SJSA1 (cell line): Measurements from ENCODE around the gene MTLN. TPM values are rescaled to one million over a fixed set of nuclear protein-coding genes. Genes with fewer than 3 reads are reported as not detected.
"Not testable (repeated sequence)": the region's sequence is repeated elsewhere in the genome, so short reads cannot be mapped to it uniquely, and the experiment has no call there.

ENCODE experiments used
- DNase-seq, 2 experiments: peaks; one replicate each; pipeline ENCODE4 v3.0.0-alpha.2; 2015 to 2020; ENCODE audit warnings: low spot score in 2 of 2, low read depth in 1 of 2
- H3K27ac ChIP-seq: fragments of 250-450 bp; sonication (Bioruptor Pico); 2 replicates; pipeline ENCODE4 v1.5.1; 2020; ENCODE audit warnings: mild to moderate bottlenecking, moderate library complexity
- H3K27me3 ChIP-seq: fragments of 250-450 bp; sonication (Bioruptor Pico); replicated peaks from 2 replicates; pipeline ENCODE4 v1.5.1; 2020; ENCODE audit warnings: mild to moderate bottlenecking, moderate library complexity
- H3K36me3 ChIP-seq: fragments of 250-450 bp; sonication (Bioruptor Pico); 2 replicates; pipeline ENCODE4 v1.5.1; 2020; ENCODE audit warnings: mild to moderate bottlenecking
- H3K4me1 ChIP-seq: fragments of 250-450 bp; sonication (Bioruptor Pico); replicated peaks from 2 replicates; pipeline ENCODE4 v1.6.1; 2021; ENCODE audit warnings: mild to moderate bottlenecking
- H3K4me3 ChIP-seq: fragments of 250-450 bp; sonication (Bioruptor Pico); 2 replicates; pipeline ENCODE4 v1.5.1; 2020; ENCODE audit warnings: mild to moderate bottlenecking
- H3K9me3 ChIP-seq: fragments of 250-450 bp; sonication (Bioruptor Pico); replicated peaks from 2 replicates; pipeline ENCODE4 v1.5.1; 2020; ENCODE audit warnings: mild to moderate bottlenecking
- total RNA-seq: library from RNA; depleted of rRNA; stranded (reverse); fragments of >200 nt; shearing (Covaris generic); gene quantifications from 2 replicates; pipeline ENCODE4 v1.2.3, GENCODE V29; 2014

The MTLN gene
- total RNA-seq, 1 experiment from 2014 or later: 93.0 TPM

DNA sequence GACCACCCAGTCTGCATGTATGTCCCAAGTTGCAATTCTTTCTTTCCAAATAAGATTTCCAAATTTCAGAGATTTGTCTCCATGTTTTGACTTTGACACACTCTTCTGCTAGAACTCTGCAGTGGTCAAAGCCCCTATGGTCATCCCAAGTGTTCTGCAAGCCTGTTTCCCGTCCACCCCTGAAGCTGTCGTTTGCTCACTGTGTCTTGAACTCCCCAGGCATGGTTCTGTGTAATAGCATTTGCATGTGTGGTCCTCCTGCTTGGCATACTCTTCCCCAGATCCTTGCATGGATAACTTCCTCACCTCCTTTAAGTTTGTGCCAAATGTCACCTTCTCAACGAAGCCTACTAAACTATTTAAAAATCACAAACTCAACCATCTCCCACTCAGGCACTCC is 3.9 kb upstream of the MTLN start:
- H3K27me3 ChIP-seq: peaks cover 5% of the 10 kb centered on the region; the same call in 1 of the 2 replicates
- H3K4me3 ChIP-seq: no peak overlapping the region

DNA sequence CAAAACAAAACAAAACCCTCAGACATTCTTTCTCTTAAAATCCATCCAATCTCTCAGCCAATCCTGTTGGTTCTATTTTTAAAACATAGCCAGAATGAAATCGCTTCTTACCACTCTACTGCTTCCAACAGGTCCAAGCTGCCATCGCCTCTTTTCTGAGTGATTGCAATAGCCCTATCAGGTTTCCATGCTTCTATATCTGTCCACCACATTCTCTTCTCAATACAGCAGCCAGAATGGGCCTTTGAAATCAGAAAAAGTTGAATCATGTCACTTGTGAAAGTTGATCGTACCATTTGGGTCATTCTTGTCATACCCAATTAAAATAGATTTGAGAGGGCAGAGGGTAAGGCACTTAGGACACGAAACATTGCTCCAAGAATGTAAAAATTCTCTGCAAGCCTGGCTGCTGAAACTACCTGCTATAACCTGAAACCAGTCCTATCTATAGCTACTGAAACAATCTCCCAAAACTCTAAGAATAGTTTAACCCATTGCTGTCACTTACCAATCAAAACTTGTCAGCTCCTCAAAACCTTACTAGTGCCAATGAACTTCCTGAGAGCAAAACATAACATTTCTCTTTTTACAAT is 3.3 kb upstream of the MTLN start:
- H3K27ac ChIP-seq: no peak overlapping the region
- peaks cover 13% of the 10 kb centered on the region for H3K9me3 ChIP-seq
- H3K4me3 ChIP-seq: no peak overlapping the region
- H3K4me1 ChIP-seq: peaks cover 12% of the 10 kb centered on the region; the same call in 1 of the 2 replicates
- DNase-seq: no peak
- peaks cover 5% of the 10 kb centered on the region; the same call in 1 of the 2 replicates for H3K27me3 ChIP-seq
- peaks cover 12% of the 10 kb centered on the region for H3K36me3 ChIP-seq

More for the DNA sequence above, 3.9 kb upstream of the MTLN start:
- peaks cover 7% of the 10 kb centered on the region for H3K36me3 ChIP-seq
- no peak for DNase-seq
- peaks cover 13% of the 10 kb centered on the region for H3K9me3 ChIP-seq
- peaks cover 9% of the 10 kb centered on the region; the same call in 1 of the 2 replicates for H3K4me1 ChIP-seq
- no peak overlapping the region for H3K27ac ChIP-seq

DNA sequence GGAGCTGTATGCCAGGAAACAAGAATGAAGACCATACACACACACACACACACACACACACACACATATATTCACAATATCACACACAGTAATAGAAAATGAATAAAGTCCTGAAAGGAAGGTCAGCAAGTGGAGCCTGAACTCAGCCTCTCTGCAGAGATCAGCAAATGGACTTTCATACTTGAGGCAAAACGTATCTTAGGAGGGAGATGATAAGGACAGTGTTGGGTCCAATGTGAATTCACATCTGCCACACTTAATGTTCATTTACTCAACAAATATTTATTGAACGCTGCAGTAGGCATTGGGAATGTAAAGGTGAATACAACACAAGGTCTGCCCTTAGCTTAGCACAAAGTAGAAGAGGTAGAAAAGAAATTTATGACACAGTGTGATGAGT is 2.7 kb upstream of the MTLN start:
- H3K27me3 ChIP-seq: peaks cover 3% of the 10 kb centered on the region; the same call in 1 of the 2 replicates

DNA sequence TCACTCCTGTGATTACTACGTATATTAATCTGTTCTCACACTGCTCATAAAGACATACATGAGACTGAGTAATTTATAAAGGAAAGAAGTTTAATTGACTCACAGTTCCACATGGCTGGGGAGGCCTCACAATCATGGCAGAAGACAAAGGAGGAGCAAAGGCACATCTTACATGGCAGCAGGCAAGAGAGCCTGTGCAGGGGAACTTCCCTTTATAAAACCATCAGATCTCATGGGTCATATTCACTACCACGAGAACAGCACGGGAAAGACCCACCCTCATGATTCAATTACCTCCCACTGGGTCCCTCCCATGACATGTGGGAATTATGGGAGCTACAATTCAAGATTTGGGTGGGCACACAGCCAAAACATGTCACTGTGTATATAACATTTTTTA is 1.2 kb upstream of the MTLN start:
- not testable (repeated sequence) for H3K4me3 ChIP-seq, H3K27me3 ChIP-seq, DNase-seq, H3K27ac ChIP-seq
- peaks cover 24% of the 10 kb centered on the region for H3K36me3 ChIP-seq
- H3K9me3 ChIP-seq: peaks cover 13% of the 10 kb centered on the region
- H3K4me1 ChIP-seq: peaks cover 12% of the 10 kb centered on the region; the same call in 1 of the 2 replicates

More for the DNA sequence above, 2.7 kb upstream of the MTLN start:
- no peak overlapping the region for H3K4me3 ChIP-seq
- DNase-seq: no peak
- no peak overlapping the region for H3K27ac ChIP-seq
- peaks cover 18% of the 10 kb centered on the region for H3K36me3 ChIP-seq
- peaks cover 12% of the 10 kb centered on the region; the same call in 1 of the 2 replicates for H3K4me1 ChIP-seq
- H3K9me3 ChIP-seq: peaks cover 13% of the 10 kb centered on the region

DNA sequence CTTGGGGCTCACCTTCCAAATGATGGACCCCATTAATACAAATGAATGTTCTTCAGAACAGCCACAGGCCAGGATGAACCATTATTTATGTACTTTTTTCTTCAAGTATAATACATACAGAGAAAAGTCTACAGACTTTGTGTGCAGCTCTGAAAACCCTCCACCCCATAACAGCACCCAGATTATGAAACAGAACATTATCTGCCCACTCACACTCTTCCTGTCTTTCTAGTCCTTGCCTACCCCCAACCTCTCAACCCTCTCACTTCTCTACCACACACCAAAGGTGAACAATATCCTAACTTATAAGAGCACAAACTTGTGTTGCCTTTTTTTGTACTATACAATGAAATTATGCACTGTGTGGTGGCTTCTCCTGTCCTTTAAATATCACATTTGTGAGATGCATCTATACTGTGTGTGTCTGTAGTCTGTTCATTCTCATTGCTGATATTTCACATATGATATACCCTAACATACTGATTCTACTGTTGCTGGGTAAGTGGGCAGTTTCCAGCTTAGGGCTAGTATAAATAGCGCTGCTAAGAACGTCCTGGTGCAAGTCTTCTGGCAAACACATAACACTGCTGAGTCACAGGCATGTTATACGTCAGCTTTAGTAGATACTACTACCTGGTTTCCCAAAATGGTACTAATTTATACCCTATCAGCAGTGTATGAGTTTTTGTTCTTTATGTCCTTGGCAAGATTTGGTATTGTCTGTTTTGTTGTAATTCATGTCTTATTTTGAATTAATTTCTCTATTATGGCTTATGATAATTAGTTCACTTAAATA is 6.5 kb downstream of the MTLN start:
- no peak for DNase-seq
- Histone ChIP-seq H3K4me1 (peaks cover 10% of the 10 kb centered on the region), H3K4me3 (no peak overlapping the region), H3K27ac (no peak overlapping the region), H3K36me3 (peaks cover 14% of the 10 kb centered on the region), H3K9me3 (no peaks in the 10 kb centered on the region), H3K27me3 (no peaks in the 10 kb centered on the region)

DNA sequence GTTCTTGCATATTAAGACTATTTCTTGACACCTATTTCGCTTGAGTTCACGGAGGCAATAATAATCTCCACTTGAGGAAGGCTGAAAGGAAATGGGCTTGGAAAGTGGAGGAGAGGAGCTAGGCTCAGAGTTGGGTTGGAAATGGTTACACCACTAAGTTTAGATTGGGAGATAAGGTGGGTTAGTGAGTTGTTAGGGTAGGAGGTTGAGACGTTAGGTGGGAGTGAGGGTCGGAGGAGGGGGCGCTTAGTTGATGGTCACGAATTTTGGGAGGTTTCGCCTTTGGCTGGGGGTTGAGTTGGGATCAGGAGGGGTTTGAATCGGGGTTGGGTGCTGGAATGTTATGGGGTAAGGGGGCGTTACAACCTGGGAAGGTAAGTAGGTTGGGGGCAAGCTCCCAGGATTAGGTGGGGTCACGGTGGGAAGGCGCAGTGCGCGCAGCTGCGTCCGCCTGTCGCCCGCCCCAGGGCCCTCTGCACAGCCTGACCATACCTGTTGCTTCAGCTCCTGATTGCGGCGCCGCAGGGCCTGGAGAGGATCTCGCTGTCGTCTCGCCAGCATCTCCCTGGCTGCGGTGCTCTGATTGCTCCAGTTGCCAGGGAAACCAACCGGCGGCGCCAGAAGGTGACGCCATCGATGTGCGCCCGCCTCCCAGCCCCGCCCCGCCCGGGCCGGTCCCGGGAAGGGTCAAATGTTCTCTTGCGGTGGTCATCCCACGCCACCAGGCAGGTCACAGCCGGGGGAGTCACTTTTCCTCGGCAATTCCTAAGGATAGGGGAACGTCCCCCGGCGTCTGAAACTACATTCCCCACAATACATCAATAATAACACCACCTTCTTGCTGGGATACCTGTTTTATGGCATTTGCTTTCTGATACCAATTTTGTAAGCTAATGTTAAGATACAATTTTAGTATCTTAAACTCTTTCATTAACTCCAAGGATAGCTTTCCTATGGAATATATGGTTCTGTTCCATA is 7.7 kb downstream of the MTLN start, which contains the start of gene NPHP1:
NPHP1 (minus strand) TSS at position 606 of the 978 bp plus-strand sequence; CDS start at position 561, 45 bp downstream.
- Histone ChIP-seq H3K4me1 (peaks cover 10% of the 10 kb centered on the region), H3K9me3 (no peaks in the 10 kb centered on the region), H3K27ac (peak within 1 kb of the TSS; percentile 16; the same call in 1 of the 2 replicates), H3K27me3 (no peaks in the 10 kb centered on the region), H3K4me3 (peak within 1 kb of the TSS; percentile 48), H3K36me3 (peaks cover 2% of the 10 kb centered on the region)
- peak; percentile 76 to 85 for DNase-seq

DNA sequence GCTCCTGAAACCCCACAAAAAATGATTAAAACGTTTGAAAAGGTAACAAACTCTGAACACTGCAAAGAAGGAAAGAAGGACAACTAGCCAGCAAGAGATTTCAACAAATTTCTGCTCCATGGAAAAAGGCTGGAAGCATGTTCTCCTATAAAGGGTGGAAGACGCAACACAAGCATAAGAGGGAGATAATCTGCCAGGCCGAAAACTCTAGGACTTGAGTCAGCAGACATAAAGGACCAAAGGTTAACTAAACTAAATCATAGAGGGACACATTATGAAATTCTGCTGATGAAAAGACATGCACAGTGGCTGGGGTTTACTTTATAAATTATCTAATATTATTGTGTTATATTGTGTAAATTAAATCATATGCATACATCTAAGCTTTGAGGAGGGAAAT is 14.3 kb downstream of the MTLN start:
- no peak for DNase-seq
- H3K27ac ChIP-seq: no peak overlapping the region
- H3K36me3 ChIP-seq: no peaks in the 10 kb centered on the region
- H3K9me3 ChIP-seq: no peaks in the 10 kb centered on the region
- no peaks in the 10 kb centered on the region for H3K4me1 ChIP-seq
- H3K4me3 ChIP-seq: no peak overlapping the region
- no peaks in the 10 kb centered on the region for H3K27me3 ChIP-seq

DNA sequence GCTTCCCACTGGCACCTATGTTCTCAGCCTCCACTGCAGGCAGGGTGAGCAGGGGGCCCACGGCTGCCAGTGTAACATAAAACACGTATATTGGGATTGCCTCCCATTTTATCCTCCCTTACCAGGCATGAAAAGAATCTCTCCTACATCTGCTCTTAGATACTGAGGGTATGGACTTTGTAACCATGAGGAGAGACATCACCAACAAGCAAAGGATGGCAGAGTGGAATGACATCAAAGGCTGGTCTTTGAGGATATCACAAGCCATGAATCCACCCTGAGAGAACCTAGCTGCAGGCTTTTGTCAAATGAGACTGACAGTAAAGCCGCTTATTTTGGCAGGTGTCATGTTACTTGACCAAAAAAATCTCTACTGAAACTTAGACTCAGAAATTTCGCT is 14.9 kb downstream of the MTLN start:
- Histone ChIP-seq H3K4me3 (no peak overlapping the region), H3K9me3 (no peaks in the 10 kb centered on the region), H3K36me3 (no peaks in the 10 kb centered on the region), H3K27ac (no peak overlapping the region), H3K27me3 (no peaks in the 10 kb centered on the region), H3K4me1 (no peaks in the 10 kb centered on the region)
- DNase-seq: no peak

DNA sequence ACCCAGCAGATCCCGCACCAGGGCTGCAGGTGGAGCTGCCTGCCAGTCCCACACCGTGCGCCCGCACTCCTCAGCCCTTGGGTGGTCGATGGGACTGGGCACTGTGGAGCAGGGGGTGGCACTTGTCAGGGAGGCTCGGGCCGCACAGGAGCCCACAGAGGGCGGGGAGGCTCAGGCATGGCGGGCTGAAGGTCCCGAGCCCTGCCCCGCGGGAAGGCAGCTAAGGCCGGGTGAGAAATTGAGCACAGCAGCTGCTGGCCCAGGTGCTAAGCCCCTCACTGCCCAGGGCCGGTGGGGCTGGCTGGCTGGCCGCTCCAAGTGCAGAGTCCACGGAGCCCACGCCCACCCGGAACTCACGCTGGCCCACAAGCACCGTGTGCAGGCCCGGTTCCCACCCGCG is 22.2 kb downstream of the MTLN start:
- H3K4me1 ChIP-seq, H3K9me3 ChIP-seq, H3K4me3 ChIP-seq, DNase-seq, H3K27me3 ChIP-seq, H3K36me3 ChIP-seq, H3K27ac ChIP-seq: not testable (repeated sequence)

DNA sequence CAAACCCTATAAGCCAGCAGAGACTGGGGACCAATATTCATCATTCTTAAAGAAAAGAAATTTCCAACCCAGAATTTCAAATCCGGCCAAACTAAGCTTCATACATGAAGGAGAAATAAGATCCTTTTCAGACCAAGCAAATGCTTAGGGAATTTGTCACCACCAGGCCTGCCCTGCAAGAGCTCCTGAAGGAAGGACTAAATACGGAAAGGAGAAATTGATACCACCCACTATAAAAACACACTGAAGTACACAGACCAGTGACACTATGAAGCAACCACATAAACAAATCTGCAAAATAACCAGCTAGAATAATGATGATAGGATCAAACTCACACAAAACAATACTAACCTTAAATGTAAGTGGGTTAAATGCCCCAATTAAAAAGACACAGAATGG is 29.9 kb downstream of the MTLN start:
- Histone ChIP-seq H3K4me3 (no peak overlapping the region), H3K4me1 (no peaks in the 10 kb centered on the region), H3K27ac (no peak overlapping the region), H3K36me3 (no peaks in the 10 kb centered on the region), H3K9me3 (peaks cover 13% of the 10 kb centered on the region), H3K27me3 (no peaks in the 10 kb centered on the region)
- DNase-seq: no peak

DNA sequence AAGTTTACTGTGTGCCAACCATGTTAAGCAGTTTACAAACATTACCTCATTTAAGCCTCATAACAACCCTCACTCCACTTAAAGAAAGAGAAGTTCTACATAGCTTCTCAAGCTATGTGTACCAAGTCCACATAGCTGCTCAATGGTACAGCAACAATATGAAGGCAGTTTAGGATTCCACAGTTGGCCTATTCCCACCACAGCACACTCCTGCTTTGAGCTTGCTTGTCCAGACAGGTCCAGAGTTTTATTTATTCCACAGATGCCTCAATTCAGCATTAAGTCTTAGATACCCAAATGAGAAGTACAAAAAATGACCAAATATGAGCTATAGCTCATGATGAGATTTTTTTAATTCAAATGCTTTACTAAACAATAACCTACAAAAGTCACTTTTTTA is 32.3 kb downstream of the MTLN start:
- no peak overlapping the region for H3K27ac ChIP-seq
- H3K36me3 ChIP-seq: no peaks in the 10 kb centered on the region
- H3K4me3 ChIP-seq: no peak overlapping the region
- H3K27me3 ChIP-seq: no peaks in the 10 kb centered on the region
- no peak for DNase-seq
- H3K4me1 ChIP-seq: no peaks in the 10 kb centered on the region
- peaks cover 13% of the 10 kb centered on the region for H3K9me3 ChIP-seq

DNA sequence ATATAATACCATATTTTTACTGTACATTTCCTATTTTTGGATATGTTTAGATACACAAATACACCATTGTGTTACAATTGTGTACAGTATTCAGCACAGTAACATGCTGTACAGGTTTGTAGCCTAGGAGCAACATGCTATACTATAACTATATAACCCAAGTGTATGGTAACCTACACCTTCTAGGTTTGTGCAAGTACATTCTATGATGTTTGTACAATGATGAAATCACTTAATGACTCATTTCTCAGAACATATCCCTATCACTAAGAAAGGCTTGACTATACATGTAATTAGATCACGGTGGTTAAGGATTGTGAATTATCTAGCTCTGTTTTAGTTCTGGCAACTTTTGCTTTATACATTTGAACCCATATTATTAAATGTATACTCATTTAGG is 38.8 kb downstream of the MTLN start:
- Histone ChIP-seq H3K9me3 (no peaks in the 10 kb centered on the region), H3K4me3 (no peak overlapping the region), H3K36me3 (no peaks in the 10 kb centered on the region), H3K4me1 (no peaks in the 10 kb centered on the region), H3K27me3 (no peaks in the 10 kb centered on the region), H3K27ac (no peak overlapping the region)
- no peak for DNase-seq

DNA sequence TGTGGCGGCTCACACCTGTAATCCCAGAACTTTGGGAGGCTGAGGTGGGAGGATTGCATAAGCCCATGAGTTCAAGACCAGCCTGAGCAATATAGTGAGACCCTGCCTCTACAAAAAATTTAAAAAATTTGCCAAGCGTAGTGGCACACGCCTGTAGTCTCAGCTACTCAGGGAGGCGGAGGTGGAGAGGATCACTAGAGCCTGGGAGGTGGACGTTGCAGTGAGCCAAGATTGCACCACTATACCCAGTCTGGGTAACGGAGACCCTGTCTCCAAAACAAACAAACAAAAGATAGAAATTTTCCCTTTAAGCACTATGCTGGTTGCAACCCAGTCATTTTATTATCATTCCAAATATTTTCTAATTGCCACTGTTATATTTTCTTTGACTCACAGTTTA is 39.8 kb downstream of the MTLN start:
- Histone ChIP-seq H3K9me3 (no peaks in the 10 kb centered on the region), H3K36me3 (no peaks in the 10 kb centered on the region), H3K4me1 (no peaks in the 10 kb centered on the region), H3K27ac (no peak overlapping the region), H3K4me3 (no peak overlapping the region), H3K27me3 (no peaks in the 10 kb centered on the region)
- no peak for DNase-seq
